Keratinocyte (primary cell): ENCODE data around the gene COL9A3. TPM values are rescaled to one million over a fixed set of nuclear protein-coding genes. Genes with fewer than 3 reads are reported as not detected.

Experiments used
- DNase-seq: peaks from one replicate; pipeline ENCODE4 v3.0.0-alpha.2; 2011; ENCODE audit warnings: low read depth, missing footprints, low spot score
- FAIRE-seq: peaks from 2 replicates; lab custom pipeline; 2011; peaks lifted over from hg19 to GRCh38; lab: Jason Lieb, UNC
- H2AFZ ChIP-seq: 2 replicates; pipeline ENCODE4 v1.6.0; 2012; ENCODE audit warnings: low read length, control low read depth, inconsistent platforms; ENCODE audit not compliant: control insufficient read depth
- H3K27ac ChIP-seq: 2 replicates; pipeline ENCODE4 v1.5.1; 2011; ENCODE audit warnings: low read length; ENCODE audit not compliant: control insufficient read depth, insufficient read depth
- H3K27me3 ChIP-seq: 3 replicates; pipeline ENCODE4 v1.6.0; 2011; ENCODE audit warnings: low read length; ENCODE audit not compliant: control insufficient read depth, insufficient read depth; ENCODE audit errors: extremely low read depth
- H3K36me3 ChIP-seq, 2 experiments: 2 replicates in 1 of 2; 3 replicates in 1 of 2; pipeline ENCODE4 v1.5.1; 2011; ENCODE audit warnings: low read length in 2 of 2, mild to moderate bottlenecking in 1 of 2; ENCODE audit not compliant: control insufficient read depth in 2 of 2, insufficient read depth in 2 of 2; ENCODE audit errors: extremely low read depth in 1 of 2
- H3K4me1 ChIP-seq: 3 replicates; pipeline ENCODE4 v1.5.1; 2011; ENCODE audit warnings: low read length; ENCODE audit not compliant: control insufficient read depth, insufficient read depth; ENCODE audit errors: extremely low read depth
- H3K4me2 ChIP-seq: 3 replicates; pipeline ENCODE4 v1.6.0; 2011; ENCODE audit warnings: low read depth, low read length; ENCODE audit not compliant: control insufficient read depth, insufficient read depth; ENCODE audit errors: extremely low read depth
- H3K4me3 ChIP-seq, 3 experiments: fragments of 200-600 bp in 1 of 3; sonication (generic) in 1 of 3; 2 replicates in 2 of 3; 3 replicates in 1 of 3; pipeline ENCODE4 v1.5.1; 2011 to 2016; ENCODE audit warnings: low read length in 3 of 3, mild to moderate bottlenecking in 3 of 3, control low read depth in 2 of 3, inconsistent platforms in 1 of 3, low read depth in 1 of 3, mixed read lengths in 1 of 3, mixed run types in 1 of 3, moderate library complexity in 1 of 3; ENCODE audit not compliant: control insufficient read depth in 2 of 3, insufficient read depth in 2 of 3; ENCODE audit errors: extremely low read depth in 1 of 3
- H3K79me2 ChIP-seq: 2 replicates; pipeline ENCODE4 v1.6.0; 2012; ENCODE audit warnings: low read length; ENCODE audit not compliant: control insufficient read depth, insufficient read depth
- H3K9ac ChIP-seq: 3 replicates; pipeline ENCODE4 v1.6.0; 2011; ENCODE audit warnings: low read length; ENCODE audit not compliant: control insufficient read depth, insufficient read depth; ENCODE audit errors: extremely low read depth
- H3K9me1 ChIP-seq: 3 replicates; pipeline ENCODE4 v1.6.0; 2011; ENCODE audit warnings: low read length; ENCODE audit not compliant: control insufficient read depth, insufficient read depth; ENCODE audit errors: extremely low read depth
- H3K9me3 ChIP-seq: 2 replicates; pipeline ENCODE4 v1.5.1; 2012; ENCODE audit warnings: low read depth, low read length; ENCODE audit not compliant: control insufficient read depth
- H4K20me1 ChIP-seq: 3 replicates; pipeline ENCODE4 v1.6.0; 2011; ENCODE audit warnings: low read length; ENCODE audit not compliant: control insufficient read depth, insufficient read depth; ENCODE audit errors: extremely low read depth
- EZH2 ChIP-seq: IDR thresholded peaks from one replicate; pipeline ENCODE4 v1.6.1; 2012; ENCODE audit warnings: inconsistent platforms, mild to moderate bottlenecking, low read length, moderate library complexity
- dilution Hi-C: fragments of 300-500 bp; cut with MboI; formaldehyde crosslinking; loops from one replicate; pipeline ENCODE4 v1.7.0; 2020; ENCODE audit warnings: low sequenced_read_pairs; ENCODE audit not compliant: extremely low pct_ligation_motif_present
- polyA plus RNA-seq, 5 experiments: library from polyadenylated mRNA; depleted of rRNA in 3 of 5; stranded (reverse) in 3 of 5; stranded (forward) in 1 of 5; unstranded in 1 of 5; fragments of >200 nt; gene quantifications; 1 replicate in 1 of 5; 2 replicates in 3 of 5; 3 replicates in 1 of 5; pipeline versions ENCODE4 v1.2.1 to v1.2.3, GENCODE V29; 2011 to 2012; ENCODE audit warnings: missing spikeins in 2 of 5, low read depth in 1 of 5, low replicate concordance in 1 of 5
- TF ChIP-seq, protein P1 (sequence below), 3 experiments: IDR thresholded peaks in 1 of 3; conservative IDR thresholded peaks in 1 of 3; optimal IDR thresholded peaks in 1 of 3; 2 replicates in 2 of 3; 3 replicates in 1 of 3; pipeline versions ENCODE3 to v1.5.1; 2011; ENCODE audit warnings: low read length in 3 of 3, mild to moderate bottlenecking in 3 of 3, moderate library complexity in 2 of 3, control low read depth in 1 of 3, inconsistent platforms in 1 of 3; ENCODE audit not compliant: insufficient read depth in 2 of 3; ENCODE audit errors: extremely low read depth in 1 of 3

COL9A3 gene
- polyA plus RNA-seq, 1 donor (not counting 4 experiments of a cell fraction or from before 2014, with no cell fraction given), result 4.8 TPM

DNA sequence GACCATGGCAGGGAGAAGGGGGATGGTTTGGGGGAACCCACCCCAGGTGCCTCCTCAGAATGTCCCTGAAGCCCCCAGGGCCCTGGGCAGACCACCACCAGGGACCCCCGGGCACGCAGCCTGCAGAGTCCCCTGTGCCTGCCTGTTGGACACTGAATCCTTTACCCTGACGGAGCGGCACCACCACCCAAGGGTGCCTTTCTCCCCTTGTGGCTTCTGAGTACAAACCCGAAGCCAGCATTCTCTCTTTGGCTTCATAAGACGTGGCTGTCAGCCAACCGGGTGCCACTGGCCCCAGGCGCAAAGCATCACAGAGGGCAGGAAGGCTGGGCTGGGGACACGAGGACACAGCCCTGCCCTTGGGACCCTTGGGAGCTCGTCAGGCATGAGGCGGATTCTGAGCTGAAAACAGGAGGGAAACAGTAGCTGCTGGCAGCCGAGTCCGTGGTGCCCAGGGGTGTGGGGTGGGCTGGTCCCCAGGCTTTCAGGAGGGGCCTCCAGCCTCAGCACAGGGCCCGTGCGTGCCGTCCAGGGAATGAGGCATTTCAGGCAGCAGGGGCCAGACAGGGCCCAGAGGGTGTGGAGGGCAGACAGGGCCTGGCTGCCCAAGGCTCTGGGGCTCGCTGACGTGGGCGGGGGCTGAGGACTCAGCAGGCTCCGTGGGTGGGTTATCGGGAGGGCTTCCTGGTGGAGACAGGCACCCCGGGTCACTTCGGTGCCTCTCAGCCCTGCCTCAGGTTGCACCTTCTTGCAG is 3.5 kb downstream of the COL9A3 start:
- Histone ChIP-seq H3K9me3 (no peaks in the 10 kb centered on the region), H3K79me2 (no peaks in the 10 kb centered on the region), H2AFZ (no peak overlapping the region), H3K9me1 (no peaks in the 10 kb centered on the region), H3K4me1 (peaks cover 19% of the 10 kb centered on the region), H3K27me3 (peaks cover 38% of the 10 kb centered on the region), H3K4me3 (no peak overlapping the region), H3K27ac (no peak overlapping the region), H3K4me2 (no peak overlapping the region), H3K36me3 (no peaks in the 10 kb centered on the region), H4K20me1 (no peaks in the 10 kb centered on the region), H3K9ac (no peak overlapping the region)
- DNase-seq, result no peak
- FAIRE-seq, result no peak
- dilution Hi-C loops, result no loop called here
- TF ChIP-seq, protein P1, sequence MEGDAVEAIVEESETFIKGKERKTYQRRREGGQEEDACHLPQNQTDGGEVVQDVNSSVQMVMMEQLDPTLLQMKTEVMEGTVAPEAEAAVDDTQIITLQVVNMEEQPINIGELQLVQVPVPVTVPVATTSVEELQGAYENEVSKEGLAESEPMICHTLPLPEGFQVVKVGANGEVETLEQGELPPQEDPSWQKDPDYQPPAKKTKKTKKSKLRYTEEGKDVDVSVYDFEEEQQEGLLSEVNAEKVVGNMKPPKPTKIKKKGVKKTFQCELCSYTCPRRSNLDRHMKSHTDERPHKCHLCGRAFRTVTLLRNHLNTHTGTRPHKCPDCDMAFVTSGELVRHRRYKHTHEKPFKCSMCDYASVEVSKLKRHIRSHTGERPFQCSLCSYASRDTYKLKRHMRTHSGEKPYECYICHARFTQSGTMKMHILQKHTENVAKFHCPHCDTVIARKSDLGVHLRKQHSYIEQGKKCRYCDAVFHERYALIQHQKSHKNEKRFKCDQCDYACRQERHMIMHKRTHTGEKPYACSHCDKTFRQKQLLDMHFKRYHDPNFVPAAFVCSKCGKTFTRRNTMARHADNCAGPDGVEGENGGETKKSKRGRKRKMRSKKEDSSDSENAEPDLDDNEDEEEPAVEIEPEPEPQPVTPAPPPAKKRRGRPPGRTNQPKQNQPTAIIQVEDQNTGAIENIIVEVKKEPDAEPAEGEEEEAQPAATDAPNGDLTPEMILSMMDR (optimal IDR thresholded peaks at IDR 0.05 in 1 of 3, IDR thresholded peaks at IDR 0.05 in 1 of 3, conservative IDR thresholded peaks at IDR 0.05 in 1 of 3; ENCODE audit: extremely low read depth in 1 of 3, insufficient read depth in 2 of 3, low read length in 3 of 3), result no peak
- no peak for TF ChIP-seq EZH2

DNA sequence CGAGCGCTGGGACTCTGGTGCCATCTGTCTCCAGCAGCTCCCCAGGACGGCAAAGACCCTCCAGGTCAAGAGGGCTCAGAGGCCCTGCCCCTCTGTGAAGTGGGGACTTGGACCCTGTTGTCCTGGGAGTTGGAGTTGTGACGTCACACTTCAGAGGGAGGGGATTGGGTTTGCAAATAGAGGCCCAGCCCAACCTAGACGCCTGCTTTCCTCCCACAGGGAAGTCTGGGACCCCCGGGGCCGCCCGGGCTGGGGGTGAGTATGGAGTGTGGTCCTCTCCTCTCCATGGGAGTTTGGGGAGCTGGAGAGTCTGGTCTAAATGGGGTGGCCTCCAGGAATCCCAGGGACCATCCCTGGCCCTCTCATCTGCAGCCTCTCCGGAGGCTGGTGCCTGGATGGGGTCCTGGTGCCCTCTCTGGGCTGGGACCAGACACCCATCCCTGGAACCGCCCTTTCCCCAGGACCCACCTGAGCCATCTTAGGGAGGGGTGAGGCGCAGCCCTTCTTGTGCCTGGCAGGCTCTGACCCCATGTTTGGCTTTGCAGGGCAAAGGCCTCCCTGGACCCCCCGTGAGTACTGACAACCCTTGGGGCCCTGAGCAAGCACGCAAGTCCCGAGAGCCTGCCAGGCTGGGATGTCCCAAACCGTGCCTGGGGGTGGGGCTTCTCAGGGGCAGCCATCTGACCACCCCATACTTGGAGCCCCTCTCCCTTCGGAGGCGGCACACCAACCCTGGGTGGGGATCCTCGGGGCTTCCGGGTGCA is 4.3 kb downstream of the COL9A3 start:
- Histone ChIP-seq H3K27me3 (peaks cover 31% of the 10 kb centered on the region), H4K20me1 (no peaks in the 10 kb centered on the region), H3K4me2 (no peak overlapping the region), H3K4me1 (peaks cover 15% of the 10 kb centered on the region), H3K4me3 (no peak overlapping the region), H3K9ac (no peak overlapping the region), H3K9me1 (no peaks in the 10 kb centered on the region), H2AFZ (no peak overlapping the region), H3K36me3 (no peaks in the 10 kb centered on the region), H3K9me3 (no peaks in the 10 kb centered on the region), H3K27ac (no peak overlapping the region), H3K79me2 (no peaks in the 10 kb centered on the region)
- dilution Hi-C loops, result no loop called here
- FAIRE-seq (no peak), DNase-seq (no peak)
- TF ChIP-seq, protein P1 (optimal IDR thresholded peaks at IDR 0.05 in 1 of 3, IDR thresholded peaks at IDR 0.05 in 1 of 3, conservative IDR thresholded peaks at IDR 0.05 in 1 of 3; ENCODE audit: extremely low read depth in 1 of 3, insufficient read depth in 2 of 3, low read length in 3 of 3), result no peak
- TF ChIP-seq EZH2, result no peak
